ENCODE results near the gene SCCPDH. TPM values are rescaled to one million over a fixed set of nuclear protein-coding genes. Genes with fewer than 3 reads are reported as not detected.

The SCCPDH gene
- total and polyA plus RNA-seq, 4 donors, result 59.3 to 69.4 (median 65.4) TPM

Small RNAs within 50 kb of the gene (small RNA-seq; reads per million reads assigned to genes)
- not detected for gene AC113174.1 (ENCODE audit: low replicate concordance)

Other genes with a start within 250 kb of the SCCPDH start
- 10 to 100 TPM; 53.2 to 54.4 TPM for gene SMYD3, start 217.1 kb upstream of the SCCPDH start, total RNA-seq
- 10 to 100 TPM; 37.5 to 45.7 TPM for gene SMYD3, start 217.1 kb upstream of the SCCPDH start, polyA plus RNA-seq (ENCODE audit: insufficient read length in 2 of 2)
- 10 to 100 TPM in 1 of 2 donors, 1 to 10 TPM in 1; 8.1 to 14.4 TPM for gene TFB2M, start 158.1 kb upstream of the SCCPDH start, total RNA-seq
- gene TFB2M, start 158.1 kb upstream of the SCCPDH start, polyA plus RNA-seq (ENCODE audit: insufficient read length in 2 of 2), result 1 to 10 TPM; 8.6 to 9.3 TPM
- 10 to 100 TPM; 17.1 to 48.1 TPM for gene CNST, start 158.0 kb upstream of the SCCPDH start, total RNA-seq
- gene CNST, start 158.0 kb upstream of the SCCPDH start, polyA plus RNA-seq (ENCODE audit: insufficient read length in 2 of 2), result 10 to 100 TPM; 19.9 to 23.5 TPM
- 10 to 100 TPM; 28.7 to 33.4 TPM for gene AHCTF1, start 207.5 kb downstream of the SCCPDH start, total RNA-seq
- 10 to 100 TPM; 31.0 to 33.3 TPM for gene AHCTF1, start 207.5 kb downstream of the SCCPDH start, polyA plus RNA-seq (ENCODE audit: insufficient read length in 2 of 2)